Type B pancreatic cell (in vitro differentiated cells): ENCODE results near the gene HDAC11. TPM values are rescaled to one million over a fixed set of nuclear protein-coding genes. Genes with fewer than 3 reads are reported as not detected.

ENCODE experiments used
- DNase-seq: peaks from one replicate; pipeline ENCODE4 v3.0.0; 2021; ENCODE audit warnings: mixed read lengths; ENCODE audit not compliant: unreplicated experiment; ENCODE audit errors: extremely low spot score
- H3K27ac Mint-ChIP-seq: 2 replicates; pipeline ENCODE4 v1.8.0; 2021; ENCODE audit warnings: mild to moderate bottlenecking, mixed read lengths
- H3K27me3 Mint-ChIP-seq: 2 replicates; pipeline ENCODE4 v1.8.0; 2021; ENCODE audit warnings: mixed read lengths
- H3K36me3 Mint-ChIP-seq: 2 replicates; pipeline ENCODE4 v1.8.0; 2021; ENCODE audit warnings: mixed read lengths
- H3K4me1 Mint-ChIP-seq: one replicate; pipeline ENCODE4 v1.8.0; 2021; ENCODE audit warnings: mixed read lengths; ENCODE audit not compliant: unreplicated experiment
- H3K4me3 Mint-ChIP-seq: 2 replicates; pipeline ENCODE4 v1.8.0; 2021; ENCODE audit warnings: mild to moderate bottlenecking, mixed read lengths
- H3K9me3 Mint-ChIP-seq: 2 replicates; pipeline ENCODE4 v1.8.0; 2021; ENCODE audit warnings: mixed read lengths
- CTCF ChIP-seq: fragments of 200-600 bp; sonication (generic); conservative IDR thresholded peaks from 2 replicates; pipeline ENCODE4 v1.5.0; 2021; ENCODE audit warnings: antibody characterized with exemption, mild to moderate bottlenecking
- total RNA-seq: library from RNA; stranded (reverse); gene quantifications from 2 replicates; pipeline ENCODE4 v1.2.1, GENCODE V29; 2021; ENCODE audit warnings: low replicate concordance

HDAC11 gene
- total RNA-seq, 1 donor from 2014 or later: 21.9 TPM

- Mint-ChIP-seq H3K9me3 (no peaks in the 10 kb centered on the region), H3K27me3 (peaks cover 14% of the 10 kb centered on the region), H3K4me3 (no peak overlapping the region), H3K27ac (peak overlapping the region; percentile 6), H3K36me3 (no peaks in the 10 kb centered on the region), H3K4me1 (peaks cover 24% of the 10 kb centered on the region)
- no peak for DNase-seq
- no peak for TF ChIP-seq CTCF
Observed at GRCh38 chr3:13544951-13545651, 65.0 kb downstream of the HDAC11 start.

GRCh38 chr3:13545952-13546454 is 65.9 kb downstream of the HDAC11 start:
- peaks cover 14% of the 10 kb centered on the region for H3K27me3 Mint-ChIP-seq
- no peak for TF ChIP-seq CTCF
- no peak overlapping the region for H3K27ac Mint-ChIP-seq
- H3K4me3 Mint-ChIP-seq: no peak overlapping the region
- no peak for DNase-seq
- no peaks in the 10 kb centered on the region for H3K36me3 Mint-ChIP-seq
- H3K4me1 Mint-ChIP-seq: peaks cover 28% of the 10 kb centered on the region
- H3K9me3 Mint-ChIP-seq: no peaks in the 10 kb centered on the region

GRCh38 chr3:13546667-13547171 is 66.6 kb downstream of the HDAC11 start:
- peaks cover 14% of the 10 kb centered on the region for H3K27me3 Mint-ChIP-seq
- peaks cover 28% of the 10 kb centered on the region for H3K4me1 Mint-ChIP-seq
- peak overlapping the region; percentile 75 for H3K4me3 Mint-ChIP-seq
- peak overlapping the region; percentile 24 for H3K27ac Mint-ChIP-seq
- DNase-seq: no peak
- H3K9me3 Mint-ChIP-seq: no peaks in the 10 kb centered on the region
- no peak for TF ChIP-seq CTCF
- H3K36me3 Mint-ChIP-seq: no peaks in the 10 kb centered on the region

- H3K36me3 Mint-ChIP-seq: no peaks in the 10 kb centered on the region
- H3K9me3 Mint-ChIP-seq: no peaks in the 10 kb centered on the region
- peak overlapping the region; percentile 65 for H3K27ac Mint-ChIP-seq
- DNase-seq: no peak
- H3K4me1 Mint-ChIP-seq: peaks cover 30% of the 10 kb centered on the region
- H3K27me3 Mint-ChIP-seq: peaks cover 14% of the 10 kb centered on the region
- TF ChIP-seq CTCF: no peak
- H3K4me3 Mint-ChIP-seq: peak overlapping the region; percentile 75
Observed at GRCh38 chr3:13547591-13548371, 67.7 kb downstream of the HDAC11 start.

GRCh38 chr3:13548696-13549622 is 68.9 kb downstream of the HDAC11 start, which contains the start of gene FBLN2:
TSS of gene FBLN2 (plus strand) at chr3:13549125. CDS start at chr3:13570356, 21,231 bp downstream.
- Mint-ChIP-seq H3K4me3 (peak within 1 kb of the TSS; percentile 89), H3K4me1 (peaks cover 34% of the 10 kb centered on the region), H3K27me3 (peaks cover 14% of the 10 kb centered on the region), H3K36me3 (no peaks in the 10 kb centered on the region), H3K9me3 (no peaks in the 10 kb centered on the region), H3K27ac (peak within 1 kb of the TSS; percentile 76)
- no peak for TF ChIP-seq CTCF
- no peak for DNase-seq
